Adipocyte (in vitro differentiated cells): Measurements from ENCODE around the gene COBL.

ENCODE experiments used
- DNase-seq: peaks from one replicate; pipeline ENCODE4 v3.0.0-alpha.2; 2015; ENCODE audit warnings: low read depth
- H3K27me3 ChIP-seq: replicated peaks from 2 replicates; pipeline ENCODE4 v1.7.0; 2013; ENCODE audit warnings: mild to moderate bottlenecking, low read length, moderate library complexity; ENCODE audit not compliant: control insufficient read depth, insufficient read depth
- H3K36me3 ChIP-seq: 2 replicates; pipeline ENCODE4 v1.7.0; 2013; ENCODE audit warnings: low read length, mild to moderate bottlenecking, moderate library complexity; ENCODE audit not compliant: control insufficient read depth, insufficient read depth, severe bottlenecking
- H3K4me1 ChIP-seq: 2 replicates; pipeline ENCODE4 v1.7.0; 2013; ENCODE audit warnings: mild to moderate bottlenecking, low read length, moderate library complexity; ENCODE audit not compliant: control insufficient read depth, insufficient read depth
- H3K4me3 ChIP-seq: 2 replicates; pipeline ENCODE4 v1.7.0; 2013; ENCODE audit warnings: mild to moderate bottlenecking, low read length, moderate library complexity
- H3K9ac ChIP-seq: 2 replicates; pipeline ENCODE4 v1.7.0; 2013; ENCODE audit warnings: mild to moderate bottlenecking, low read length, moderate library complexity
- H3K9me3 ChIP-seq: 2 replicates; pipeline ENCODE4 v1.7.0; 2013; ENCODE audit warnings: mild to moderate bottlenecking, low read length, moderate library complexity; ENCODE audit not compliant: control insufficient read depth

The COBL gene

GRCh38 chr7:51270965-51271364 is 45.6 kb downstream of the COBL start:
- DNase-seq: no peak
- no peaks in the 10 kb centered on the region for H3K4me1 ChIP-seq
- H3K27me3 ChIP-seq: peaks cover 14% of the 10 kb centered on the region
- H3K9ac ChIP-seq: no peak overlapping the region
- H3K4me3 ChIP-seq: no peak overlapping the region
- no peaks in the 10 kb centered on the region for H3K36me3 ChIP-seq
- no peaks in the 10 kb centered on the region for H3K9me3 ChIP-seq

DNA sequence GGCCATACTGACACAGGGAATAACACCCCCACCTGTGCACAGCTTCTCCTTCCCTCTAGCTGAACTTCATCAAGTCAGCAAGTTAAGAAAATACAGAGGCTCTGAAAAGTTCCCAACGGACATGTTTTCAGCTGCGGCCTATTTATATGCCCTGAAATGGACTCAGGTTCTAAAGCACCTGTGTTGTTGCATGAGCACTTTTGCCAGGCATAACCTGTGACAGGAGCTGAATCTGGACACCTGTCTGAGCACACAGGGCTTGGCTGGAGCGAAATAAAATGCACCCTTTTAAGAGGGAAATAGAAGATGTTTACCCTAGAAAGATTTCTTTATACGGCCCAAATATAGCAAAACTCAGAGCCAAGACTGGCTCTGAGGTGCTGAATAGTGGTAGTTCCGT is 46.7 kb downstream of the COBL start:
- Histone ChIP-seq H3K4me1 (no peaks in the 10 kb centered on the region), H3K4me3 (no peak overlapping the region), H3K9me3 (no peaks in the 10 kb centered on the region), H3K27me3 (peaks cover 17% of the 10 kb centered on the region), H3K9ac (no peak overlapping the region), H3K36me3 (no peaks in the 10 kb centered on the region)
- no peak for DNase-seq

GRCh38 chr7:51269321-51269720 is 47.3 kb downstream of the COBL start:
- DNase-seq: no peak
- Histone ChIP-seq H3K9me3 (no peaks in the 10 kb centered on the region), H3K27me3 (peaks cover 18% of the 10 kb centered on the region), H3K4me3 (no peak overlapping the region), H3K9ac (no peak overlapping the region), H3K36me3 (no peaks in the 10 kb centered on the region), H3K4me1 (no peaks in the 10 kb centered on the region)

DNA sequence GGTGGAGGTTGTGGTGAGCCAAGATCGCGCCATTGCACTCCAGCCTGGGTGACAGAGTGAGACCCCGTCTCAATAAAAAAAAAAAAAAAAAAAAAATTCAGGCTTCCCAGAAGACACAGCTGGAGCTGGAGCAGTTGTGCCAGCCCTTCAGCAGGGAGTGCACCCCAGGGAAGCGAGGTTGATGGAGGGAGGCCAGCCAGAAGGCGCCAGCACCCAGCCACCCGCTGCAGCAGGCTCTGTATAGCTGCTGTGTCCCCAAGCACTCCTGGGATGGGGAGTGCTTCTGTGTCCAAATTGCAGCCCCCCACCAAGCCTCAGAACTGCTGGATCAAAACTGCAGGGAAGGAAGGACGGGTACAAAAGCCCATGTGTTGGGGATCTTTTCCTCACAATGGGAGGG is 47.8 kb downstream of the COBL start:
- peaks cover 1% of the 10 kb centered on the region for H3K4me1 ChIP-seq
- no peak for DNase-seq
- no peak overlapping the region for H3K9ac ChIP-seq

GRCh38 chr7:51267169-51267568 is 49.4 kb downstream of the COBL start:
- Histone ChIP-seq H3K4me3 (no peak overlapping the region), H3K27me3 (peaks cover 20% of the 10 kb centered on the region), H3K4me1 (peaks cover 6% of the 10 kb centered on the region), H3K9ac (no peak overlapping the region), H3K36me3 (no peaks in the 10 kb centered on the region), H3K9me3 (no peaks in the 10 kb centered on the region)
- no peak for DNase-seq

More for the DNA sequence above, 47.8 kb downstream of the COBL start:
- Histone ChIP-seq H3K9me3 (no peaks in the 10 kb centered on the region), H3K4me3 (no peak overlapping the region), H3K27me3 (peaks cover 18% of the 10 kb centered on the region), H3K36me3 (no peaks in the 10 kb centered on the region)

GRCh38 chr7:51265066-51265907 is 51.3 kb downstream of the COBL start:
- Histone ChIP-seq H3K9me3 (no peaks in the 10 kb centered on the region), H3K36me3 (no peaks in the 10 kb centered on the region), H3K4me3 (no peak overlapping the region), H3K4me1 (peaks cover 6% of the 10 kb centered on the region), H3K9ac (no peak overlapping the region), H3K27me3 (peaks cover 28% of the 10 kb centered on the region)
- no peak for DNase-seq

DNA sequence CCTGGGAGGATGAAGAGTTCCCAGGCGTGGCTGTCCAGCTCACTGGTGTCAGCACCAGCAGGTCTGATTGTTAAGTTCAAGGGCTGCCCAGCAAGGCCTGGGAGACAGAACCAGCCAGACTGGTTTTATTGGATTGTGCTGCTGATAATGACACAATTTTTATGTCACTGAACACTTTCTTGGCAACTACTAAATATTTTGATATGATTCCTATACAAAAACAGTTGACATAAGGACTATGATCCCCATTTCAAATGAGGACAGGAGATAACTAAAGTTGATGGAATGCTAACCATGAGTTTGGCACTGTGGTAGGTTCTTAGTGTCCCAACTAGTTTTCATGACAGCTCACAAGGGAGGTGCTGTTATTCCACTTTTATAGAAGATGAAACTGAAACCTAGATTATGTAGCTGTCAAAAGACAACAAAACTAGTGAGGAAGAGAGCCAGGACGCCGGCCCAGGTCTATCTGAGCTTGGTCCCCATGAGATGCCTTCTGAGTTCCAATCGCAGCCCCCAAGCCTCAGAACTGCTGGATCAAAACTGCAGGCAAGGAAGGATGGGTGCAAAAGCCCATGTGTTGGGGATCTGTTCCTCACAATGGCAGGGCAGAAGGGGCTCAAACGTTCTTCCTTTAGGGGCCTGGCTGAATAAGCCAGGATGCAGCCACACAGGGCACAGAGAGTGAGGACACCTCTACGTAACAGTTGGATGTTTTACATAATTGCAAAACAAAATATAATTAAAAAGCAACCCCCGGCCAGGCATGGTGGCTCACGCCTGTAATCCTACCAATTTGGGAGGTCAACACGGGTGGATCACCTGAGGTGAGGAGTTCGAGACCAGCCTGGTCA is 52.8 kb downstream of the COBL start:
- H3K27me3 ChIP-seq: peaks cover 32% of the 10 kb centered on the region
- no peak overlapping the region for H3K9ac ChIP-seq
- H3K9me3 ChIP-seq: no peaks in the 10 kb centered on the region
- H3K4me1 ChIP-seq: peaks cover 6% of the 10 kb centered on the region
- no peaks in the 10 kb centered on the region for H3K36me3 ChIP-seq
- DNase-seq: no peak
- no peak overlapping the region for H3K4me3 ChIP-seq

DNA sequence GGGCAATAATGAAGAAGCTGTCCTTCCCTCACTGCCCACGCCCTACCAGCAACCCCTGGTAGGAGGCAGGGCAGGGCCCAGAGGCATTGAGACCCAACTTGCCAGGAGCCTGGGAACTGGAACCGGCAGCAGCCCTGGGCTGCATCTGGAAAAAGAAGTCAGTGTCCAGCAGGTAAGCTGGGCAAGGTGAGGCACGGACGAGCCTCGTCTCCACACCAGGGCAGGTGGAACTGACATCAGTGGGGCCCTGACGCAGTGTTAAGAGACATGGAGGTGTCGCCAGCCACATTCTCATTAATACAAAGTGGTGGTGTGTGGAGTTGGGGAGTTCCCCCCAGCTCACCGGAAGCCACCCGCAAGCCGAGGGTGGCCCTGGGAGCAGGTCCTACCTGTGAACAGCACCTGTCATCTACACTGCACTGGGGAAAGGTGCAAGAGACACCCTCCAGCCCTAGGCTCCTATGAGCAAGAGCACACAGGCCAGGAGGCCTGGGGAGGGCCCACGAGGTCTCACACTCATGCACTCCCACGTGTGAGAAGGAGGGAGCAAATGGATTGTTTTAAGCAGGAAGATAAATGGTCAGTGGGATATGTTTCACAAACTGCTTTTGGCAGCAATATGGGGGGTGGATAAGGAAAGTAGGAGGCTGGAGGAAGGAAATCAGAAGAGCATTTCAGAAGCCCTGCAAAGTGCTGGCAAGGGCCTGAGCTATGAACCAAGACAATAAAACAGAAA is 53.6 kb downstream of the COBL start:
- Histone ChIP-seq H3K4me3 (no peak overlapping the region), H3K4me1 (peaks cover 6% of the 10 kb centered on the region), H3K27me3 (peaks cover 30% of the 10 kb centered on the region), H3K9ac (no peak overlapping the region), H3K36me3 (no peaks in the 10 kb centered on the region), H3K9me3 (no peaks in the 10 kb centered on the region)
- DNase-seq: no peak

DNA sequence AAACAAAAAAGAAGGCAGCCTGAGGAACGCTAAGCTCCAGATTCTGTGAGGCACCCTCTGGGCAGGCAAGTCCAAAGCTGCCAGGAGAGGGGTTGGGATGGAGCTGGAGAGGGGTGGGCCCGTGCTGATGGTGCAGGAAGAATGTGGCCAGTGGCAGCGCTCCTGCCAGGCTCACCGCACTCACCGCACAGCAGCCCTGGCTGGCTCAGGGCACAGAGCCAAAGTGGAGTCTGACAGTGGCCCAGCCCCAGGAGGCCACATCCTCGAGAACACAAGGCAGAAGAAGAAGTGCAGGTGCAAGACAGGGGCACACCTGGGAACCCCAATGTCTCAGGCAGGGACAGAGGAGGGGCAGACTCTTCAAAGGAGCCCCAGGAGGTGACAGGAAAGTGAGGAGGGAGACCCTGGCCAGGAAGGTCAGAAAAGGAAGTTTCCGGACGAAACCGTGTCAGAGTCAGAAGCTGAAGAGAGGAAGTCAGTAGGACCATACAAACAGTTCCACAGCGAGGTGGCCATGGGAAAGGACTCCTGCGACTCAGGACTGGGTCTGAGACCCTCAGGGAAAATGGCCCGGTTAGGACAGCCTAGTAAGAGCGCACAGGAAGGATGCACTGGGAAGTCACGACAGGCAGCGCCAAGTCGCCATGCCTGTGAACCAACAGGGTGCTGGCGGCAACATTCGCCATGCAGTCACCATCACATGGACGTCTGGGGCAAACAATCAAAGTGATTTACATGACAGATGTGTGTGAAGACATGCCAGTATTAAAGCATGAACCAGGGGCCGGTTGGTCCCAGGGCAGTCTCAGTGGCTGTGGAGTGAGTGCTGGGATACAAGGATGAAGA is 54.4 kb downstream of the COBL start:
- H3K4me3 ChIP-seq: no peak overlapping the region
- peaks cover 6% of the 10 kb centered on the region for H3K4me1 ChIP-seq
- no peaks in the 10 kb centered on the region for H3K36me3 ChIP-seq
- peaks cover 30% of the 10 kb centered on the region for H3K27me3 ChIP-seq
- H3K9ac ChIP-seq: no peak overlapping the region
- no peak for DNase-seq
- H3K9me3 ChIP-seq: no peaks in the 10 kb centered on the region

DNA sequence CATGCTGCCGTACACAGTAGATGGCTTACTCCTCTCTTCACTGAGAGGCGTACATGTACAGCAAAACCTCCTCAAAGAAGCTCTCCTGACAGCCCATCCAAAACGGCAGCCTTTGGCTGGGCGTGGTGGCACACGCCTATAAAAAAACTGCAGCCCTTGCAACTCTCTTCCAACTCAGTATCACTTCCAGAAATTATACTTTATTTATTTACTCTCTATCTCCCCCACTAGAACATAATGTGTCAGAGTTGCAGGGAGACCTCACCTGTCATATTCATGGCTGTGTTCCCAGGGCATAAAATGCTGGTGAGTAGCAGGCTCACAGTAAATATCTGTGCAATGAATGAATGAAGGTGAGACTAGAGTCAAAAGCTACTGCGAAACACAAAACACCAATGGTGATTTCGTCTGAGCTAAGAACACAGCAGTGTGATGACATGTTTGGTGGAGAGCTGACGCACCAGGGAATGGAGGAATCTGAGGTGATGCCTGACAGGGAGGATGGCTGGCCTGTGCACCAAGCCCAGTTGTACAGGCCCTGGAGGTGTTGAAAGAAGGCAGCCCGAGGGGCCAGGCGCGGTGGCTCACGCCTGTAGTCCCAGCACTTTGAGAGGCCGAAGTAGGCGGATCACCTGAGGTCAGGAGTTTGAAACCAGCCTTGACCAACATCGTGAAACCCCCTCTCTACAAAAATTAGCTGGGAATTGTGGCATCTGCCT is 55.3 kb downstream of the COBL start:
- no peak overlapping the region for H3K4me3 ChIP-seq
- peaks cover 30% of the 10 kb centered on the region for H3K27me3 ChIP-seq
- H3K9ac ChIP-seq: no peak overlapping the region
- no peaks in the 10 kb centered on the region for H3K9me3 ChIP-seq
- no peak for DNase-seq
- H3K4me1 ChIP-seq: peaks cover 6% of the 10 kb centered on the region
- H3K36me3 ChIP-seq: no peaks in the 10 kb centered on the region
